ENCODE measurements around the gene OTOF. TPM values are rescaled to one million over a fixed set of nuclear protein-coding genes. Genes with fewer than 3 reads are reported as not detected.

The OTOF gene
- total RNA-seq, 2 donors from 2014 or later: not detected

GRCh38 chr2:26424221-26424620 is 53.7 kb downstream of the OTOF start:
- no peak for DNase-seq
- TF ChIP-seq CTCF (IDR thresholded peaks at IDR 0.05): no peak
- H3K9me3 ChIP-seq: no peaks in the 10 kb centered on the region
- intact Hi-C loops (cut with DNase I): no loop called here
- no peak overlapping the region for H3K4me3 ChIP-seq
- no peaks in the 10 kb centered on the region for H3K4me1 ChIP-seq
- H3K27ac ChIP-seq: no peak overlapping the region
- no peaks in the 10 kb centered on the region for H3K36me3 ChIP-seq
- H3K27me3 ChIP-seq: no peaks in the 10 kb centered on the region
- no peak overlapping the region for H3K9ac ChIP-seq (ENCODE audit: low read depth in 2 of 2, low read length in 2 of 2)

GRCh38 chr2:26423750-26424149 is 54.2 kb downstream of the OTOF start:
- no peak for DNase-seq
- TF ChIP-seq CTCF (IDR thresholded peaks at IDR 0.05): no peak
- H3K9ac ChIP-seq (ENCODE audit: low read depth in 2 of 2, low read length in 2 of 2): no peak overlapping the region
- intact Hi-C loops (cut with DNase I): no loop called here
- no peak overlapping the region for H3K4me3 ChIP-seq
- no peak overlapping the region for H3K27ac ChIP-seq
- H3K4me1 ChIP-seq: no peaks in the 10 kb centered on the region
- H3K9me3 ChIP-seq: no peaks in the 10 kb centered on the region
- H3K36me3 ChIP-seq: no peaks in the 10 kb centered on the region
- no peaks in the 10 kb centered on the region for H3K27me3 ChIP-seq

- no peak overlapping the region for H3K27ac ChIP-seq
- intact Hi-C loops (cut with DNase I): no loop called here
- H3K4me1 ChIP-seq: no peaks in the 10 kb centered on the region
- no peaks in the 10 kb centered on the region for H3K36me3 ChIP-seq
- no peak overlapping the region for H3K9ac ChIP-seq (ENCODE audit: low read depth in 2 of 2, low read length in 2 of 2)
- TF ChIP-seq CTCF (IDR thresholded peaks at IDR 0.05): no peak
- no peak for DNase-seq
- H3K9me3 ChIP-seq: no peaks in the 10 kb centered on the region
- no peak overlapping the region for H3K4me3 ChIP-seq
- H3K27me3 ChIP-seq: no peaks in the 10 kb centered on the region
Observed at GRCh38 chr2:26422947-26423629, 54.8 kb downstream of the OTOF start.

GRCh38 chr2:26421961-26422360 is 56.0 kb downstream of the OTOF start:
- Histone ChIP-seq H3K4me1 (no peaks in the 10 kb centered on the region), H3K27me3 (no peaks in the 10 kb centered on the region), H3K9me3 (no peaks in the 10 kb centered on the region), H3K27ac (no peak overlapping the region), H3K9ac (ENCODE audit: low read depth in 2 of 2, low read length in 2 of 2) (no peak overlapping the region), H3K36me3 (no peaks in the 10 kb centered on the region), H3K4me3 (no peak overlapping the region)
- no peak for TF ChIP-seq CTCF (IDR thresholded peaks at IDR 0.05)
- no peak for DNase-seq
- intact Hi-C loops (cut with DNase I): no loop called here

- H3K27ac ChIP-seq: no peak overlapping the region
- TF ChIP-seq CTCF (IDR thresholded peaks at IDR 0.05): no peak
- H3K27me3 ChIP-seq: no peaks in the 10 kb centered on the region
- DNase-seq: no peak
- H3K9me3 ChIP-seq: no peaks in the 10 kb centered on the region
- H3K9ac ChIP-seq (ENCODE audit: low read depth in 2 of 2, low read length in 2 of 2): no peak overlapping the region
- intact Hi-C loops (cut with DNase I): no loop called here
- no peaks in the 10 kb centered on the region for H3K36me3 ChIP-seq
- H3K4me1 ChIP-seq: no peaks in the 10 kb centered on the region
- H3K4me3 ChIP-seq: no peak overlapping the region
Observed at GRCh38 chr2:26414311-26414710, 63.6 kb downstream of the OTOF start.

All from colonic mucosa (tissue), 4 donors.